Activated CD8-positive, alpha-beta memory T cell treated with anti-CD3 and anti-CD28 coated beads, Interleukin-2, amount 50 U/mL, for 24 hours (primary cell): ENCODE results near the gene SH2D3C.

ENCODE experiments used
- DNase-seq: peaks from one replicate; pipeline ENCODE4 v3.0.0-alpha.2; 2020; ENCODE audit errors: extremely low read depth

Gene SH2D3C

DNA sequence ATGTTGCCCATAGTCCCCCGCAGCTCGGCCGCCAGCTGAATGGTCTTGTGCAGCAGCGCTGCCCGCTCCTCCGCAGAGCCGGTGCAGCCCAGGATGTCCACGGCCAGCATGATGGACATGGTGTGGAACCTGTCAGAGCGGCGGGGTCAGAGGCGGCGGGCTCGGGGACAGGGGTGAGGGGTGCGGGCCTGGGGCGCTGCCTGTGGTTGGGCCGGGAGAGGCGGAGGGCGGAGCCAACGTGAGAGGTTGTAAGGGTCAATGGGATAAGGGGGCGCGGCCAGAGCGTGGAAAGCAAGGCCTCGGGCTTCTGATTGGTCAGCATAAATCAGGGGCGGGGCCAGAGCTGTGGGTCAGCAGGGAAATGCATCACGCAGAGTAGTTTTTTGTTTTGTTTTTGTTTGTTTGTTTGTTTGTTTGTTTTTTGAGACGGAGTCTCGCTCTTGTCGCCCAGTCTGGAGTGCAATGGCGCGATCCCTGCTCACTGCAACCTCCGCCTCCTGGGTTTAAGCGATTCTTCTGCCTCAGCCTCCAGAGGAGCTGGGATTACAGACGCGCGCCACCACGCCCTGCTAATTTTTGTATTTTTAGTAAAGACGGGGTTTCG lies 36.5 kb downstream of the SH2D3C start:
- no peak for DNase-seq

GRCh38 chr9:127739614-127740330 lies 38.7 kb downstream of the SH2D3C start:
- DNase-seq: no peak

DNA sequence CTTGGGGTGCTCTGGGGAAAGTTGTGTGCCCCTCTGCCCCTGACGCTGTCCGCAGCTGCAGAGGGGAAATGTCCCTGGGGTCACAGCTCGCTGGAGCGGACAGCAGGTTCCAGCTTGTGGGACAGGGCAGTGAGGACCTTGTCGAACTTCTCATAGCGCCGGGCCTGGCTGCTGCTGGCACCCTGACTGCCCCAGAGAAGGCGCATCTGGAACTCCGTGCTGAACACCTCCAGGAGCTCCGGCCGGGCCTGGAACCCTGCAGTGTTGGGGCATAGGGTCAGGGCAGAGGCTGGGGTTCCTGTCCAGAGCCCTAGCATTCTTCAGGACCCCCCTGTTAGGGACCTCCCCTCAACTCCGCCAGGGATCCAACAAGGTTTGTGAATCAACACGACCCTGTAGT lies 39.8 kb downstream of the SH2D3C start:
- DNase-seq: no peak

DNA sequence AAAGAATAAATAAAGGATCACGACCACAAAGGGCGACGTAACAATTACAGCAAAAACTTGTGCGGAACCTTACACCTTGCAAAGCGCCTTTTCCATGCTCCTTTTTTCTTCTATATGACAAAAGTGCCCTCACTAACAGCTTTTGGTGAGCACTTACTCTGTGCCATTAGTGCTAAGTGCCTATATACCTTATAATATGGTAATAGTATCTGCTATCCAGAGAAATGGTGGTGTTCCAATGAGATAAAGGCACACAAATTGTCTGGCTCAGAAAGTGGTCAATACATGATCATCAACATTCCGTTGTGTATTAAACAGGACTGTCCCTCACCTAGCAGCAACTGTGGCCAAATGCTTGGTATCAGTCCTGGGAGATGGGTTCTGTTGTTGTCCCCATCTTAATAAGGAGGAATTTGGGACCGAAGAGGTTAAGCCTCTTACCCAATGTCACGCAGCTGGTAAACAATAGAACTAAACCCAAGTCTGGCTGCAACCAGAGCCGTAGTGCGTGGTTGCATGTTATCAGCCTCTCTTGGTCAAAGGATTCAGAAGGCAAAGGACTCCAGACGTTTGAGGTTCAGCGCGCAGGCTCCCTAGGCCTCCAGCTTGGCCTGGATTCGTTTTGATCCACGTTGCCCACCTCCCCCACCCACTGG lies 42.8 kb downstream of the SH2D3C start:
- no peak for DNase-seq

- DNase-seq: peak; percentile 95
Observed at GRCh38 chr9:127734747-127735529, 43.5 kb downstream of the SH2D3C start, which contains the start of gene TOR2A. Gene TOR2A (minus strand): TSS chr9:127735294. CDS start chr9:127735270, 24 bp downstream.

DNA sequence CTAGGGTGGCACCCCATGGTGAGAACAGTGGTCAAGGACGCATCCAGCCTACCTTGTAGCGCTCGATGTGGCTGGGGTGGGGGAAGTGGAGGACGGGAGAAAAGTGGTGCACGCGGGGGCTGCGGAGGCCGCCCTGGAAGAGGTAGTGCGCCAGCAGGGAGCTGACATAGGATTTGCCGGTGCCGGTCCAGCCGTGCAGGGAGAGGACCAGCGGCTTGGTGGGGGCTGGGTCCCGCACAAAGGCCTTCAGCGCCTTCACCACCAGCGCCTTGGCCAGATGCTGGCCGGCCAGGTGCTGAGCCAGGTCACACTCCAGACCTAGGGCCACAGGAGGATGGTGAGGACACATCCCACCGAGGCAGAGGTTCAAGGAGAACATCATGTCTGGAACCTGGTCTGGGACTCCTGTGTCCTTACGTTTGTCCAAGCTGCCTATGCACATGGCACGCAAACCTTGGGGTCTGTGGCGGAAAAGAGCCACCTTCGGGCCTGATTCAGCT lies 44.2 kb downstream of the SH2D3C start:
- no peak for DNase-seq

DNA sequence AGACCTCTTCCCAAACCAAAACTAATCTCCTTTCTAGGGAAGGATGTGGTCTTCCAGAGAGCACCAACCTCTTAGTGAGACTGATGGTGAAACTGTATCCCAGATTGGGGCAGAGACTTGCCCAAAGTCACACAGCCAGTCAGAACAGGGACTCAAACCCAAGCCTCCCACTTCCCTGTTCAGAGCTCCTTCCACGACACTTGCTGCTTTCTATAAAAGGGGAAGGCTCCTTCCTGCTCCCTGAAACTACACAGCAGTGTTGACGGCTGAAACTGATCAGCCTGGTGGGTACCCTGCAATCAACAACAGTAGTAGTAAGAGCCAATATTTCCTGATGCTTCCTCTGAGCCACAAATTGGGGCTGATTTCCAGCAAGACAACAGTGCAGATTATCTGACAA lies 44.9 kb downstream of the SH2D3C start:
- DNase-seq: no peak

GRCh38 chr9:127732444-127732843 lies 46.0 kb downstream of the SH2D3C start:
- DNase-seq: no peak

GRCh38 chr9:127731938-127732337 lies 46.5 kb downstream of the SH2D3C start:
- DNase-seq: no peak

DNA sequence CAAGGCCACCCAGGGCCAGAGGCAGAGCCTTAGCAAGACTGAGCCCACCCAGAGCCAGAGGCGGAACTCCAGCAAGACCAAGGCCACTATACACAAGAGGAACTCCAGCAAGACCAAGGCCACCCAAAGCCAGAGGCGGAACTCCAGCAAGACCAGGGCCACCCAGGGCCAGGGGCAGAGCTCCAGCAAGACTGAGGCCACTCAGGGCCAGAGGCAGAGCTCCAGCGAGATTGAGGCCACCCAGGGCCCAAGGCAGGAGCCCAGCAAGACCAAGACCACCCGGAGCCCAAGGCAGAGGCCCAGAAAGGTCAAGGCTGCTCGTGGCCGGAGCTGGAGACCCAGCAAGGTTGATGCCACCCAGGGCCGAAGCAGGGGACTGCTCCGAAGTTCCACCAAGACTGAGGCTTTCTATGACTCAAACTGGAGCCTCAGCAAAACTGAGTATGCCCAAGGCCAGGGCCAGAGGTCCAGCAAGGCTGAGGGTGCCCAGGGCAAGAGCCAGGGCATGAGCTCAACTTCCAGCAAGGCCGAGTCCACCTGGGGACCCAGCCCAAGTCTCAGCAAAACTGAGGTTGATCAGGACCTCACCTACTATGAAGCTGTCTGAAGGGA lies 47.6 kb downstream of the SH2D3C start:
- no peak for DNase-seq

GRCh38 chr9:127730262-127730661 lies 48.2 kb downstream of the SH2D3C start:
- no peak for DNase-seq

DNA sequence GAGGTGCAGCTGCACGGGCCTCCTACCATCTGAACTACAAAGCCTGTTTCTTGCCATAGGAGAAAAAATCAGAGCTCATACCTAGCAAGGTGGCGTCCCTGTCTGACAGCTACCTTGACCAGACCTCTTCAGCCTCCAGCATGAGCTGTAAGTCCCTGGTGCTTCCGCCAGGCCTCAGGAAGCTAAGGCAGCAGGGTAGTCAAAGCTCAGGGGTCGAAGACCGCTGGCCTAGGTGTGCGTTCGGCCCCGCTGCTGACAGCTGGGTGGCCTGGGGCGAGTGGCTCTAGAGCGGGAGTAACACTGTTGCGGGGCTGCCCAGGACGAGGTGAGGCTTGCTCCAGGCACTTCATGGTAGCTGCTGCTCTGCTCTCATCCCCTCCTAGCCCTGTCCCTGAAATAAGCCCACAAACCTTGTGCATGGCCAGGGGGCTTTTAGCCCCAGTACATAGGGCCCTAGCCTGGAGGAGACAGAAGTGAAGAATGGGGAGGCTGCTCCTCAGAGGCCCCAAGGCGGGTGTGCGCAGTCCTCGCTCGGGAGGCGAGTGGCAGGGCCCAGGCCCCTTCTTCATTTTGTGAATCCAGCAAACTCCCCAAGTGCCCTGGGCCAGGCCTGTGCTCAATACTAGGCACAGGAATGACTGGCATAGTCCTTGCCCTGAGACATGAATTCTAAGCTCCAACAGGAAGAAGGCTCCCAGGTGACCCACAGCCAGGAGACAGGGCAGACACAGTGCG lies 48.8 kb downstream of the SH2D3C start:
- no peak for DNase-seq

GRCh38 chr9:127728808-127729207 lies 49.7 kb downstream of the SH2D3C start:
- no peak for DNase-seq

DNA sequence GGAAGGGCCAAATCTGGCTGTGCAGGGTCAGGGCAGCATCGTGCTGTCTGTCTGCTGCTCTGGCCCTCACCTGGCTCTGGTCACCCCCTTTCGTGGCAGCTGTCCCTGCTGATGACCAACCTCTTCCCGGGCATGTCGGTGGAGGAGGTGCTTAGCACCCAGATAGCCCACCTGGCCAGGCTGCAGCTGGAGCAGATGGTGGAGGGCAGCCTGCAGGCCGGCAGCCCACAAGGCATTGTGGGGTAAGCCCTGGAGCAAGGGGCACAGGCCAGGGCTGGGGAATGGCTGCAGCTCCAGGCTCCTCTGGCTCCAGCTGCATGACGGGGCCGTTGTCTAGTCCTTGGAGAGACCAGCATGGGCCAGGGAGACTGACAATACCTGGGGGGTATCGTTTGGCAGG lies 51.6 kb downstream of the SH2D3C start:
- DNase-seq: no peak

- no peak for DNase-seq
Observed at GRCh38 chr9:127724012-127724411, 54.5 kb downstream of the SH2D3C start.

- no peak for DNase-seq
Observed at GRCh38 chr9:127723444-127723843, 55.0 kb downstream of the SH2D3C start.

DNA sequence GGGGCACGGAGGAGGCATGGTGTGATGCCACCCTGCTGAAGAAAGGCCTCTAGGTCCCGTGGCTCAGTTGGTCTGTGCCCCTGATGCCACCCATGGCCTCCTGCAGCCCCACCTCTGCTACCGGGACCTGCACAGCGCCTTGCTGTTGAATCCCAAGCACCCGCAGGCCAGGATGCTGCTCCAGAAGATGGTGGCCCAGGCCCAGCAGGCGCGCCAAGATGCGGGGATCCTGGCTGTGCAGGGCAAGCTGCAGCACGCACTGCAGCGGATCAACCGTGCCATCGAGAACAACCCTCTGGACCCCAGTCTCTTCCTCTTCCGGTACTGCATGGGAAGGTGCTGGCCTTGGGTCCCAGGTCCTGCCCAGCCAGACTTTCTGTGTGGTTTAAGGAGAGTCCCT lies 55.5 kb downstream of the SH2D3C start:
- no peak for DNase-seq

- DNase-seq: no peak
Observed at GRCh38 chr9:127722055-127722745, 56.3 kb downstream of the SH2D3C start.

- DNase-seq: no peak
Observed at GRCh38 chr9:127721391-127721821, 57.1 kb downstream of the SH2D3C start.

DNA sequence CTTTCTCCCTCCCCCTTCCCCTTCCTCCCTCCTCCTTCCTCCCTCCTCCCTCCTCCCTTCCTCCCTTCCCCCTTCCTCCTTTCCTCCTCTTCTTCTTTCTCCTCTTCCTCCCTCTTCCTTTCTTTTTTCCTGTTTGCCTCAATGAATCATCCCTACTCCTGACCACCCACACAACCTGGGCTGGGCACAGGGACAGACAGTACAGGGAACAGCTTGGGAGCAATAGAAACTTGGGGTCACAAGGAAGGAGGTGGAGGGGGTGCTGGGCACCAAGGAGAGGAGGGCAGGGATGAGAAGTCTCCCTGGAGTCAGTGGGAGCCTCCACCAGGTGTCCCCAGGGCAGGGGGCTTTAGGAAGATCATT lies 57.6 kb downstream of the SH2D3C start:
- no peak for DNase-seq
